HG02938 (cell line): ENCODE data around the gene CTBP2.

Source experiments
- ATAC-seq: cut with Tn5 transposase; IDR thresholded peaks from one replicate; pipeline ENCODE4 v1.9.1; 2021; ENCODE audit warnings: mild to moderate bottlenecking, moderate library complexity; ENCODE audit not compliant: unreplicated experiment

CTBP2 gene

GRCh38 chr10:125011926-125012705, 148.2 kb downstream of the CTBP2 start:
- no peak for ATAC-seq

GRCh38 chr10:125011171-125011925, 149.0 kb downstream of the CTBP2 start:
- no peak for ATAC-seq

- ATAC-seq = no peak
Observed at GRCh38 chr10:125010362-125010761, 150.0 kb downstream of the CTBP2 start.

GRCh38 chr10:125009661-125010161, 150.7 kb downstream of the CTBP2 start:
- no peak for ATAC-seq

GRCh38 chr10:125008689-125009638, 151.4 kb downstream of the CTBP2 start:
- no peak for ATAC-seq

- ATAC-seq = no peak
Observed at GRCh38 chr10:125007436-125007835, 152.9 kb downstream of the CTBP2 start.

GRCh38 chr10:125006921-125007426, 153.4 kb downstream of the CTBP2 start:
- ATAC-seq = no peak

- ATAC-seq = no peak
Observed at GRCh38 chr10:125006188-125006680, 154.1 kb downstream of the CTBP2 start.

- no peak for ATAC-seq
Observed at GRCh38 chr10:125005312-125006187, 154.8 kb downstream of the CTBP2 start.

GRCh38 chr10:125004571-125005311, 155.6 kb downstream of the CTBP2 start:
- ATAC-seq = no peak

GRCh38 chr10:125003901-125004467, 156.4 kb downstream of the CTBP2 start:
- no peak for ATAC-seq

- no peak for ATAC-seq
Observed at GRCh38 chr10:125003146-125003900, 157.0 kb downstream of the CTBP2 start.

- ATAC-seq = no peak
Observed at GRCh38 chr10:125002423-125003145, 157.8 kb downstream of the CTBP2 start.

- no peak for ATAC-seq
Observed at GRCh38 chr10:125002047-125002422, 158.3 kb downstream of the CTBP2 start.

GRCh38 chr10:125001313-125002046, 158.9 kb downstream of the CTBP2 start:
- ATAC-seq = no peak
